Body of pancreas (tissue), 4 donors: ENCODE measurements around the gene TRIM46. TPM values are rescaled to one million over a fixed set of nuclear protein-coding genes. Genes with fewer than 3 reads are reported as not detected.

Experiments used
- ATAC-seq: fragments of 150-250 bp; one replicate; pipeline ENCODE4 v1.9.1; 2016
- DNase-seq, 4 donors: peaks; one replicate each; pipeline ENCODE4 v3.0.0-alpha.2; 2019
- H3K27ac ChIP-seq, 4 donors: fragments of 200-600 bp; sonication (generic); 1 replicate in 3 of 4; 2 replicates in 1 of 4; pipeline versions ENCODE4 v1.5.1 to v1.6.1; 2016 to 2019; ENCODE audit warnings: mild to moderate bottlenecking in 1 of 4, mixed read lengths in 1 of 4, moderate library complexity in 1 of 4
- H3K27me3 ChIP-seq, 2 donors: fragments of 200-600 bp; sonication (generic); one replicate each; pipeline ENCODE4 v1.6.0; 2016; ENCODE audit warnings: mild to moderate bottlenecking in 1 of 2
- H3K36me3 ChIP-seq, 2 donors: fragments of 200-600 bp; sonication (generic); replicated peaks in 1 of 2; 2 replicates each; pipeline ENCODE4 v1.5.1; 2016; ENCODE audit warnings: low read depth in 2 of 2; ENCODE audit not compliant: insufficient read depth in 1 of 2
- H3K4me1 ChIP-seq: fragments of 200-600 bp; sonication (generic); one replicate; pipeline ENCODE4 v1.6.0; 2016
- H3K4me3 ChIP-seq, 2 donors: fragments of 200-600 bp; sonication (generic); 1 replicate in 1 of 2; 2 replicates in 1 of 2; pipeline ENCODE4 v1.5.1; 2016 to 2019
- H3K9me3 ChIP-seq, 3 donors: fragments of 200-600 bp; sonication (generic); 1 replicate in 2 of 3; 2 replicates in 1 of 3; pipeline ENCODE4 v1.5.1; 2016
- CTCF ChIP-seq, 7 experiments: fragments of 450-650 bp in 4 of 7; fragments of 200-600 bp in 3 of 7; sonication (generic) in 3 of 7; IDR thresholded peaks; one replicate each; pipeline ENCODE4 v1.5.1; 2016 to 2019; ENCODE audit warnings: antibody characterized with exemption in 7 of 7
- POLR2A ChIP-seq, 3 donors: fragments of 450-650 bp; IDR thresholded peaks; one replicate each; pipeline ENCODE4 v1.6.1; 2016; ENCODE audit warnings: antibody characterized with exemption in 3 of 3, mild to moderate bottlenecking in 2 of 3
- WGBS, 2 donors: methylation state at CpG; one replicate each; pipeline ENCODE4 v1.1.5; 2017; 5-methylcytosine and 5-hydroxymethylcytosine counted together
- intact Hi-C: fragments of 100-400 bp; cut with DNase I; formaldehyde crosslinking; loops from one replicate; pipeline ENCODE4 v1.15.1; 2023
- total RNA-seq, 2 donors: library from RNA; depleted of rRNA; stranded (reverse); fragments of >200 nt; gene quantifications; one replicate each; pipeline ENCODE4 v1.1.0, GENCODE V29; 2016

TRIM46 gene
- total RNA-seq, 2 donors from 2014 or later, result 0.26 TPM; not detected in 1

- TF ChIP-seq CTCF (IDR thresholded peaks at IDR 0.05) (no peak), POLR2A (IDR thresholded peaks at IDR 0.05) (no peak)
- WGBS, 2 donors, result 81 to 87% methylated on average over 14 of the region's 14 CpGs
- no peak for DNase-seq
Measured at GRCh38 chr1:155205035-155205434, 31.4 kb downstream of the TRIM46 start.

GRCh38 chr1:155205969-155206593 lies 32.4 kb downstream of the TRIM46 start:
- H3K36me3 ChIP-seq, result no peaks in the 10 kb centered on the region
- H3K27ac ChIP-seq, result no peak overlapping the region
- DNase-seq, result no peak
- WGBS, 2 donors, result 63 to 76% methylated on average over 7 to 9 of the region's 9 CpGs
- no peak for TF ChIP-seq POLR2A (IDR thresholded peaks at IDR 0.05)
- TF ChIP-seq CTCF (IDR thresholded peaks at IDR 0.05), result no peak
- no peak for ATAC-seq
- intact Hi-C loops, result no loop called here
- no peak overlapping the region for H3K4me3 ChIP-seq
- H3K27me3 ChIP-seq, result no peaks in the 10 kb centered on the region
- no peaks in the 10 kb centered on the region for H3K9me3 ChIP-seq
- H3K4me1 ChIP-seq, result peaks cover 23% of the 10 kb centered on the region

More at GRCh38 chr1:155205035-155205434, 31.4 kb downstream of the TRIM46 start:
- no peak overlapping the region for H3K4me3 ChIP-seq
- H3K36me3 ChIP-seq, result no peaks in the 10 kb centered on the region
- no peak for ATAC-seq
- no peaks in the 10 kb centered on the region for H3K27me3 ChIP-seq
- H3K27ac ChIP-seq, result no peak overlapping the region
- peaks cover 23% of the 10 kb centered on the region for H3K4me1 ChIP-seq
- intact Hi-C loops, result no loop called here
- no peaks in the 10 kb centered on the region for H3K9me3 ChIP-seq

GRCh38 chr1:155206891-155207805 lies 33.5 kb downstream of the TRIM46 start:
- ATAC-seq, result peak; percentile 30
- Histone ChIP-seq H3K9me3 (no peaks in the 10 kb centered on the region), H3K4me1 (peaks cover 23% of the 10 kb centered on the region), H3K4me3 (no peak overlapping the region), H3K27ac (peak overlapping the region; percentile 90 to 99 (median 96)), H3K27me3 (no peaks in the 10 kb centered on the region), H3K36me3 (no peaks in the 10 kb centered on the region)
- intact Hi-C loops, result no loop called here
- DNase-seq, result peak; percentile 83 to 89 (median 86)
- 21 to 23% methylated on average over 11 to 13 of the region's 13 CpGs for WGBS, 2 donors
- no peak for TF ChIP-seq POLR2A (IDR thresholded peaks at IDR 0.05)
- TF ChIP-seq CTCF (IDR thresholded peaks at IDR 0.05), result peak; percentile 62 to 88 (median 75)

- H3K27me3 ChIP-seq, result no peaks in the 10 kb centered on the region
- peak; percentile 4 for ATAC-seq
- no peaks in the 10 kb centered on the region for H3K9me3 ChIP-seq
- WGBS, 2 donors, result 30 to 38% methylated on average over 11 to 17 of the region's 17 CpGs
- TF ChIP-seq POLR2A (IDR thresholded peaks at IDR 0.05) (no peak), CTCF (IDR thresholded peaks at IDR 0.05) (no peak)
- no peaks in the 10 kb centered on the region for H3K36me3 ChIP-seq
- intact Hi-C loops, result no loop called here
- H3K4me1 ChIP-seq, result peaks cover 23% of the 10 kb centered on the region
- H3K4me3 ChIP-seq, result peak within 1 kb of the TSS; percentile 92 to 97
- peak in 1 of 4 donors; percentile 32 for DNase-seq
- H3K27ac ChIP-seq, result peak within 1 kb of the TSS; percentile 90 to 99 (median 96)
Measured at GRCh38 chr1:155207806-155208540, 34.3 kb downstream of the TRIM46 start, which contains the start of gene THBS3. Gene THBS3, minus strand, starts transcription at chr1:155207897. Its CDS starts 21 bp downstream, at chr1:155207876.
